22Rv1 (cell line): ENCODE results near the gene MOB1A.
"Not testable (repeated sequence)": the region's sequence is repeated elsewhere in the genome, so short reads cannot be mapped to it uniquely, and the experiment has no call there.

Source experiments
- H3K27ac ChIP-seq: fragments of 450-650 bp; 2 replicates; pipeline ENCODE4 v1.5.1; 2017
- CTCF ChIP-seq: fragments of 450-650 bp; IDR thresholded peaks from 2 replicates; pipeline ENCODE4 v1.5.1; 2017; ENCODE audit warnings: mild to moderate bottlenecking
- ZFX ChIP-seq: fragments of 450-650 bp; IDR thresholded peaks from 2 replicates; pipeline ENCODE4 v1.6.1; 2017; ENCODE audit warnings: antibody characterized with exemption, borderline replicate concordance

The MOB1A gene

GRCh38 chr2:74137651-74138599, 40.8 kb downstream of the MOB1A start:
- no peak overlapping the region for H3K27ac ChIP-seq

GRCh38 chr2:74131901-74132300, 46.8 kb downstream of the MOB1A start:
- TF ChIP-seq CTCF (no peak), ZFX (no peak)
- no peak overlapping the region for H3K27ac ChIP-seq

More at GRCh38 chr2:74137651-74138599, 40.8 kb downstream of the MOB1A start:
- TF ChIP-seq CTCF, result no peak
- TF ChIP-seq ZFX, result no peak

GRCh38 chr2:74130211-74130995, 48.3 kb downstream of the MOB1A start:
- no peak overlapping the region for H3K27ac ChIP-seq
- TF ChIP-seq ZFX, result no peak
- TF ChIP-seq CTCF, result no peak

- H3K27ac ChIP-seq, result no peak overlapping the region
- TF ChIP-seq ZFX (no peak), CTCF (no peak)
Observed at GRCh38 chr2:74128206-74128605, 50.5 kb downstream of the MOB1A start.

DNA sequence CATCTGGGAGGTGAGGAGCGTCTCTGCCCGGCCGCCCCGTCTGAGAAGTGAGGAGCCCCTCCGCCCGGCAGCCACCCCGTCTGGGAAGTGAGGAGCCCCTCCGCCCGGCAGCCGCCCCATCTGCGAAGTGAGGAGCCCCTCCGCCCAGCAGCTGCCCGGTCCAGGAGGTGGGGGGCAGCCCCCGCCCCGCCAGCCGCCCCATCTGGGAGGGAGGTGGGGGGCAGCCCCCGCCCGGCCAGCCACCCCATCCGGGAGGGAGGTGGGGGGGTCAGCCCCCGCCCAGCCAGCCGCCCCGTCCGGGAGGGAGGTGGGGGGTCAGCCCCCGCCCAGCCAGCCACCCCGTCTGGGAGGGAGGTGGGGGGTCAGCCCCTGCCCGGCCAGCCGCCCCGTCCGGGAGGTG, 54.7 kb downstream of the MOB1A start:
- H3K27ac ChIP-seq, result not testable (repeated sequence)

DNA sequence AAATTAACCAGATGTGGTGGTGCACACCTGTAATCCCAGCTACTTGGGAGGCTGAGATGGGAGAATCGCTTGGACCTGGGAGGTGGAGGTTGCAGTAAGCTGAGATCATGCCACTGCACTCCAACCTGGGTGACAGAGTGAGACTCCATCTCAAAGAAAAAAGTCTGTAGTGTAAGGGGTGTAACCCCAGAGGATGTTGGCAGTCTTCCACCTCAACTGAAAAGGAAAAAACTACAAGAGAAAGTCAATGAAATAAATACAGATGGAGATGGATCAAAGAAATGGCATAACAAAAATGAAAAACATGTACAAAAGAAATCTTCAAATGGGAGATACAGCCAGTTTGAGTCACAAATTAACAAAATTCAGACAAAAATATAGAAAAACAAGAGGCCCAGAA, 56.8 kb downstream of the MOB1A start:
- not testable (repeated sequence) for H3K27ac ChIP-seq

GRCh38 chr2:74119912-74120825, 58.5 kb downstream of the MOB1A start:
- peak; percentile 87 for TF ChIP-seq CTCF
- no peak for TF ChIP-seq ZFX
- H3K27ac ChIP-seq, result peak overlapping the region; percentile 86
